Measurements from ENCODE around the gene IRF3.

- TF ChIP-seq CTCF (IDR thresholded peaks at IDR 0.05) (no peak), POLR2AphosphoS5 (IDR thresholded peaks at IDR 0.05) (peak; percentile 57 to 78 (median 62)), POLR2A (IDR thresholded peaks at IDR 0.05) (peak; percentile 54), EP300 (IDR thresholded peaks at IDR 0.05; ENCODE audit: low read depth) (no peak)
These were observed 27.6 kb downstream of the IRF3 start for GRCh38 chr19:49637821-49638738.

All from transverse colon (tissue), 4 donors.